A673 (cell line): ENCODE measurements around the gene PRDM16. TPM values are rescaled to one million over a fixed set of nuclear protein-coding genes. Genes with fewer than 3 reads are reported as not detected.

Experiments
- BruUV-seq: library from RNA; stranded (reverse); fragments of 400-500 nt; replicated peaks from 2 replicates; lab custom pipeline; 2021; lab: Mats Ljungman, UMichigan
- CTCF ChIA-PET: fragments of 300-600 bp; sonication (Branson Sonifier 250); formaldehyde crosslinking; loops from one replicate; lab custom pipeline; 2022; ENCODE audit warnings: antibody characterized with exemption; lab: Charles Lee
- POLR2A ChIA-PET: fragments of 300-600 bp; sonication (Branson Sonifier 250); formaldehyde crosslinking; loops from one replicate; lab custom pipeline; 2022; ENCODE audit warnings: antibody characterized with exemption; ENCODE audit not compliant: low non-redundant PET; lab: Charles Lee
- DNase-seq: peaks from one replicate; pipeline ENCODE4 v3.0.0-alpha.2; 2015; ENCODE audit warnings: low spot score
- H3K27ac ChIP-seq: fragments of 200-600 bp; sonication (generic); 2 replicates; pipeline ENCODE4 v1.5.1; 2016; ENCODE audit warnings: mixed run types, low read depth, mild to moderate bottlenecking, mixed read lengths, antibody characterized with exemption, low read length; ENCODE audit not compliant: poor library complexity, severe bottlenecking
- H3K27me3 ChIP-seq: fragments of 200-600 bp; sonication (generic); replicated peaks from 2 replicates; pipeline ENCODE4 v1.6.1; 2017; ENCODE audit warnings: mixed run types, low read depth, mild to moderate bottlenecking, mixed read lengths, antibody characterized with exemption, low read length; ENCODE audit not compliant: insufficient read depth, poor library complexity
- H3K36me3 ChIP-seq: fragments of 200-600 bp; sonication (generic); 2 replicates; pipeline ENCODE4 v1.6.1; 2016; ENCODE audit warnings: mixed run types, mild to moderate bottlenecking, mixed read lengths, antibody characterized with exemption, low read length; ENCODE audit not compliant: insufficient read depth, poor library complexity, severe bottlenecking
- H3K4me1 ChIP-seq: fragments of 200-600 bp; sonication (generic); 2 replicates; pipeline ENCODE4 v1.6.1; 2017; ENCODE audit warnings: mixed run types, mild to moderate bottlenecking, mixed read lengths, antibody characterized with exemption, low read length; ENCODE audit not compliant: insufficient read depth, poor library complexity, severe bottlenecking
- H3K4me3 ChIP-seq: fragments of 200-600 bp; sonication (generic); 2 replicates; pipeline ENCODE4 v1.5.1; 2016; ENCODE audit warnings: low read depth, mixed run types, mild to moderate bottlenecking, mixed read lengths, low read length; ENCODE audit not compliant: poor library complexity, severe bottlenecking
- H3K9me3 ChIP-seq: fragments of 200-600 bp; sonication (generic); 2 replicates; pipeline ENCODE4 v1.6.1; 2016; ENCODE audit warnings: mixed run types, low read depth, mild to moderate bottlenecking, mixed read lengths, antibody characterized with exemption, low read length; ENCODE audit not compliant: poor library complexity, severe bottlenecking
- CTCF ChIP-seq: fragments of 300-800, 200-600 bp; sonication (generic); conservative IDR thresholded peaks from 2 replicates; pipeline ENCODE4 v1.5.1; 2017; ENCODE audit warnings: low read depth, mild to moderate bottlenecking, antibody characterized with exemption, low read length, moderate library complexity, mixed read lengths
- EZH2 ChIP-seq: fragments of 200-600 bp; sonication (generic); IDR thresholded peaks from 2 replicates; pipeline ENCODE4 v1.6.1; 2017; ENCODE audit warnings: borderline replicate concordance, low read depth, mild to moderate bottlenecking, mixed read lengths, antibody characterized with exemption, low read length; ENCODE audit not compliant: poor library complexity, severe bottlenecking
- intact Hi-C: fragments of 100-400 bp; cut with micrococcal nuclease; formaldehyde crosslinking; loops from one replicate; pipeline ENCODE4 v1.10.0; 2022; ENCODE audit not compliant: unreplicated experiment
- total RNA-seq: library from RNA; stranded (reverse); gene quantifications from 2 replicates; pipeline ENCODE4 v1.2.3, GENCODE V29; 2021

Gene PRDM16
- total RNA-seq, 1 experiment from 2014 or later = 0.49 TPM

- no TSS peak for BruUV-seq
- TF ChIP-seq EZH2 = no peak
- TF ChIP-seq CTCF = no peak
Measured at GRCh38 chr1:3464649-3465025, 395.6 kb downstream of the PRDM16 start.

GRCh38 chr1:3465091-3465934 is 396.3 kb downstream of the PRDM16 start:
- intact Hi-C loops = no loop called here
- BruUV-seq = no TSS peak
- no peak for TF ChIP-seq CTCF
- no peak for TF ChIP-seq EZH2
- Histone ChIP-seq H3K27ac (no peak overlapping the region), H3K4me3 (no peak overlapping the region), H3K9me3 (no peaks in the 10 kb centered on the region), H3K4me1 (no peaks in the 10 kb centered on the region), H3K27me3 (no peaks in the 10 kb centered on the region), H3K36me3 (no peaks in the 10 kb centered on the region)
- ChIA-PET POLR2A (no interaction called here), CTCF (no interaction called here)
- DNase-seq = no peak

More at GRCh38 chr1:3464649-3465025, 395.6 kb downstream of the PRDM16 start:
- intact Hi-C loops = no loop called here
- DNase-seq = no peak
- Histone ChIP-seq H3K36me3 (no peaks in the 10 kb centered on the region), H3K27me3 (no peaks in the 10 kb centered on the region), H3K27ac (no peak overlapping the region), H3K9me3 (no peaks in the 10 kb centered on the region), H3K4me3 (no peak overlapping the region), H3K4me1 (no peaks in the 10 kb centered on the region)
- CTCF ChIA-PET = no interaction called here
- POLR2A ChIA-PET = no interaction called here

DNA sequence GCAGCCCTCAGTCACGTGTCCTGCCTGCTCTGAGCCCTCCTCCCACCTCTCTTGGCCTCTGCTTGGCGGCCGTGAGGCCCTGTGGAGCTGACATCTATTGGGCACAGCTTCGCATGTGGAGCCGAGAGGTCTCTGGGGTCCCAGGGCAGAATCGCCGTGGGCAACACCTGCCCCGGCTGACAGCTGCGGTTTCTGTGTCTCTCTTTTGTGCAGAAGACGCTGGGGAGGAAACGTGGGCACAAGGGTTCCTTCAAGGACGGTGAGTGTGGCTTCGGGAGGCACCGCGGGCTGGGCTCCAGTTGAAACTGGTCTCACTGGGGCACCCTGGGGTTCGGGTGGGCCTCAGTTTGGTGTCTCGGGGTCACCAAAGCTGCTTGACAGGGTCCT is 396.9 kb downstream of the PRDM16 start:
- intact Hi-C loops = no loop called here
- BruUV-seq = no TSS peak
- H3K27ac ChIP-seq = no peak overlapping the region
- no peaks in the 10 kb centered on the region for H3K27me3 ChIP-seq
- peaks cover 4% of the 10 kb centered on the region for H3K4me1 ChIP-seq
- ChIA-PET POLR2A (no interaction called here), CTCF (no interaction called here)
- H3K36me3 ChIP-seq = no peaks in the 10 kb centered on the region
- TF ChIP-seq CTCF (no peak), EZH2 (no peak)
- no peaks in the 10 kb centered on the region for H3K9me3 ChIP-seq
- DNase-seq = no peak
- H3K4me3 ChIP-seq = no peak overlapping the region
